IMR-90 (cell line): ENCODE measurements around the gene PLD3.

Experiments used
- BHLHE40 ChIP-seq: fragments of 150-350 bp; IDR thresholded peaks from 2 replicates; pipeline ENCODE4 v1.6.1; 2016; ENCODE audit warnings: mild to moderate bottlenecking, low read depth, low read length
- CEBPB ChIP-seq: IDR thresholded peaks from 2 replicates; pipeline ENCODE4 v1.6.1; 2012; ENCODE audit warnings: low read depth, low read length, improper control_type of control experiment
- MAZ ChIP-seq: IDR thresholded peaks from 2 replicates; pipeline ENCODE4 v1.6.1; 2012; ENCODE audit warnings: low read depth, mild to moderate bottlenecking, low read length, improper control_type of control experiment, moderate library complexity, borderline replicate concordance
- MXI1 ChIP-seq: IDR thresholded peaks from 2 replicates; pipeline ENCODE4 v1.6.1; 2012; ENCODE audit warnings: low read depth, mild to moderate bottlenecking, low read length, moderate library complexity, borderline replicate concordance
- POLR2A ChIP-seq: IDR thresholded peaks from 2 replicates; pipeline ENCODE4 v1.6.1; 2012; ENCODE audit warnings: mild to moderate bottlenecking, low read depth, low read length
- RAD21 ChIP-seq: IDR thresholded peaks from 2 replicates; pipeline ENCODE4 v1.6.1; 2012; ENCODE audit warnings: low read length, improper control_type of control experiment
- SMC3 ChIP-seq: fragments of 150-350 bp; IDR thresholded peaks from 2 replicates; pipeline ENCODE4 v1.6.1; 2016; ENCODE audit warnings: low read depth, mild to moderate bottlenecking, antibody characterized with exemption, low read length, moderate library complexity
- USF2 ChIP-seq: fragments of 150-350 bp; IDR thresholded peaks from 2 replicates; pipeline ENCODE4 v1.6.1; 2017; ENCODE audit warnings: mild to moderate bottlenecking, antibody characterized with exemption, low read length, low read depth
- TF ChIP-seq, protein P1 (sequence below): conservative IDR thresholded peaks from 2 replicates; pipeline ENCODE4 v1.5.1; 2012; ENCODE audit warnings: mild to moderate bottlenecking, low read depth, low read length, improper control_type of control experiment
- TF ChIP-seq, protein P2 (sequence below): fragments of 150-350 bp; IDR thresholded peaks from 2 replicates; pipeline ENCODE4 v1.6.1; 2016; ENCODE audit warnings: low read depth, mild to moderate bottlenecking, low read length, moderate library complexity, borderline replicate concordance

GRCh38 chr19:40383668-40384248 is 35.3 kb downstream of the PLD3 start:
- no peak for TF ChIP-seq MAZ
- no peak for TF ChIP-seq MXI1
- TF ChIP-seq, protein P1, sequence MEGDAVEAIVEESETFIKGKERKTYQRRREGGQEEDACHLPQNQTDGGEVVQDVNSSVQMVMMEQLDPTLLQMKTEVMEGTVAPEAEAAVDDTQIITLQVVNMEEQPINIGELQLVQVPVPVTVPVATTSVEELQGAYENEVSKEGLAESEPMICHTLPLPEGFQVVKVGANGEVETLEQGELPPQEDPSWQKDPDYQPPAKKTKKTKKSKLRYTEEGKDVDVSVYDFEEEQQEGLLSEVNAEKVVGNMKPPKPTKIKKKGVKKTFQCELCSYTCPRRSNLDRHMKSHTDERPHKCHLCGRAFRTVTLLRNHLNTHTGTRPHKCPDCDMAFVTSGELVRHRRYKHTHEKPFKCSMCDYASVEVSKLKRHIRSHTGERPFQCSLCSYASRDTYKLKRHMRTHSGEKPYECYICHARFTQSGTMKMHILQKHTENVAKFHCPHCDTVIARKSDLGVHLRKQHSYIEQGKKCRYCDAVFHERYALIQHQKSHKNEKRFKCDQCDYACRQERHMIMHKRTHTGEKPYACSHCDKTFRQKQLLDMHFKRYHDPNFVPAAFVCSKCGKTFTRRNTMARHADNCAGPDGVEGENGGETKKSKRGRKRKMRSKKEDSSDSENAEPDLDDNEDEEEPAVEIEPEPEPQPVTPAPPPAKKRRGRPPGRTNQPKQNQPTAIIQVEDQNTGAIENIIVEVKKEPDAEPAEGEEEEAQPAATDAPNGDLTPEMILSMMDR, result no peak
- TF ChIP-seq POLR2A, result no peak
- TF ChIP-seq RAD21, result no peak
- TF ChIP-seq SMC3, result no peak
- TF ChIP-seq, protein P2, sequence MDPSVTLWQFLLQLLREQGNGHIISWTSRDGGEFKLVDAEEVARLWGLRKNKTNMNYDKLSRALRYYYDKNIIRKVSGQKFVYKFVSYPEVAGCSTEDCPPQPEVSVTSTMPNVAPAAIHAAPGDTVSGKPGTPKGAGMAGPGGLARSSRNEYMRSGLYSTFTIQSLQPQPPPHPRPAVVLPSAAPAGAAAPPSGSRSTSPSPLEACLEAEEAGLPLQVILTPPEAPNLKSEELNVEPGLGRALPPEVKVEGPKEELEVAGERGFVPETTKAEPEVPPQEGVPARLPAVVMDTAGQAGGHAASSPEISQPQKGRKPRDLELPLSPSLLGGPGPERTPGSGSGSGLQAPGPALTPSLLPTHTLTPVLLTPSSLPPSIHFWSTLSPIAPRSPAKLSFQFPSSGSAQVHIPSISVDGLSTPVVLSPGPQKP, result no peak
- no peak for TF ChIP-seq BHLHE40
- no peak for TF ChIP-seq USF2
- TF ChIP-seq CEBPB, result no peak
